CD1c-positive myeloid dendritic cell (primary cell): ENCODE results near the gene MORN4.
"Not testable (repeated sequence)": the region's sequence is repeated elsewhere in the genome, so short reads cannot be mapped to it uniquely, and the experiment has no call there.

ENCODE experiments used
- DNase-seq: peaks from one replicate; pipeline ENCODE4 v3.0.0-alpha.2; 2016; ENCODE audit errors: extremely low spot score

Gene MORN4

DNA sequence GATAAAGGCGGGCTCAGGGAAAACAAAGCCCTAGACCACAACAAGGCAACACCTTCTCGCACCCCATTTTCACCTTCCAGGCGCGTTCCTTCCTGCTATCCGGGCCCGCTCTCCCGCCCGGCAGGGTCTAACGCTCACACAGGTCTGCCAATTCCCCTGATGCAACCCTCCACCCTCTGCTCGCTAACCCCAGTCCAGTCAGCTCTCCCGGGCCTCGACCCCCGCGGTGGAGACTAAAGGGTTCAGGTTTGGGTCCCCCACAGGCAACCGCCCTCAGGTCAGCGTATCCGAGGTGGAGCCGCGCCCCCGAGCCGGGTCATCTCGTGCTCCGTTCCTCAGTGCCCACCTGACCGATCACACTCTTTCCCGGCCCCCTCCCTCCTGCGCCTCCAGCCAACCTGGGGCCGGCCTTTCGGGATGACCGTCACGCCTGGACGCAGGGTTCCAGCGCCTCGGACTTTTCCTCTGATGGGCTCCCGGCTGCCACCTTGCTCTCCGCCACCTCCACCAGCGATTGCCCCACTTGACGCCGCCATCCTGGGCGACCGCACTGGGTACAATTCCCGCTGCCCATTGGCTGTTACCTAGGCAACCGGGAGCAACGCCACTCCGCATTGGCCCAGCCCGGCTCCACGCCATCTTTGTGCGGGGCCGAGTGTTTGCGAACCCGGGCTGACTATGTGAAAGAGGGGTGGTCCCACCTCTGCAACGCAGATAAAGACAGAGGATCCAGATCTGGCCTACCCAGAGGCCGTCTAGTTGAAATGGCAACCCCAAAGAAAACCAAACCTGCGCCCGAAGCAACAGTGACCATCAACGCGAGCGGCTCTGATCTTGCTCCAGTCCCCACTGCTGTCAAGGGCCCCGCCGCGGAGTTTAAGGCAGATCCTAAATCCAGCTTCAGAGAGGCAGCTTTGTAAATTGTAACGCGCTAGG lies at the start of gene MORN4:
Gene MORN4 (minus strand): TSS at position 552 of the 936 bp plus-strand sequence. CDS start 13,847 bp downstream, outside the sequence.
- peak; percentile 95 for DNase-seq

DNA sequence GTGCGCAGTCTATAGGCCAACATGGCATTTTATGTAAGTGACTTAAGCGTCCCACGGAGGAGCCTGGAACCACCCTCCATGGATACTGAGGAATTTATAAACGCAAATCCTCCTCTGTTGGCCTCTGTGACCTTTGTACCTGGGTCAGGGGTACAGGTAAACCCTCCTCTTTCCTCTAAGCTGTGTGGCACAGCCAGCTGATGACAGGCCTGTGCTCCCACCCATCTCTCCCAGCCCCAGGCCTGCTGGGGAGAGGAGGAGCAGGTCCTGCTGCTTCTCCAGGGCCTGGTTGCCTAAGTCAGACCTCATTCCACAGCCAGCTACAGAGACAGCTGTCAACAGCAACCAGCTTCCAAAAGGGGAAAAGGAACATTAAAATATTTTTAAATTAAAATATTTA lies 48.7 kb upstream of the MORN4 start:
- no peak for DNase-seq

DNA sequence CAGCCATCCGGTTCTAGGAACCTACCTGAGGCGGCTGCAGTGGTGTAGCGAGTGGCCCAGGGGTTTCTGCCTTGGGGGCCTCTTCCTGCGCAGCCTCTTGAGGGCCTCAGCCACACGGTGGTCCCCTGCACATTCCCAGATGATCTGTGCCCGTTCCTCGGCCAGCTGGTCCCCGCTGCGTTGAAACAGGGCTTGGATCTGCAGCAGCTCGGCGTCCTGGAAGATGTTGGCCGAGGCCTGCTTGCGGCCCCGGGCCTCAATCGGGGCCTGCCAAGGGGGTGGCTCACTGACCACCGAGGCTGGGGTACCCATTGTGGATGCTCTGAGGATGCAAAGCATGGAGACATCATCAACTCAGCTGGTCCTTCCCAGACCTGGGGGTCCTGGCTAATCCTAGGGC lies 46.3 kb upstream of the MORN4 start:
- no peak for DNase-seq

DNA sequence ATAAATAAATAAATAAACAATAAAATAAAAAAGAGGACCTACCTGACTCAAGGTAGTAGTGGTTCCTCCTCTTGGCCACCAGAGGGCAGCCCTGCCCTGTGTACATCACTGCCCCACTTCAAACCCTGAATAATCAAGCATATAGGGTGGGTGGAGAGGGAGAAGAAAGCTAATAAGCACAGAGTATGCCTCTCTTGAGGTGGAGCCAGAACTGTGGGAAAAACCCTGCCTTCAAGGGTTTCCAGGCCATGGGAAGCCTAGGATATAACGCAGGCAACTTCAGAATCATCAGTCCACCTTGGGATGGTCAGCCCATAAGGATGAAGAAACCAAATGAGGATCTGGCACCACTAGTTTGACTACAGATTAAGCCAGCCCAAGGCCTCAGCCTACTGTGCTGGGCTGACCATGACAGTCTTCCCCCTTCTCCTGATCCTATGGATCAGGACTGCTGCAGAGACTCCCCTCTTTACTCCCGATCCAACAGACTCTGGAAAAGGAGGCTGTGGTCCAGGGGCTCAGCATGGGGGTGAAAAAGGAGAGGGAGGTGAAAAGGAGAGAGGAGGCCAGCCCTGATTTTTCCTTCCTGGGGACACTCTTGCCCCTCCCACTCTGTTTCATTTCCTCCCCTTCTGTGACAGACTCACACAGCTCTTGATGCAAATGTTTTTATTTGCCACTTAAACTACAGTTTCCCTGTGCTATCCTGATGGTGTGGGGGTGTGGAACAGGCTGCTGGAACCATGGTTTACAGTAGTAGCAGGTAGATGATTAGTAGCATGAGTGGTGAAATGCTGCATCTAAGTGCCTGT lies 43.7 kb upstream of the MORN4 start:
- DNase-seq: peak; percentile 65

DNA sequence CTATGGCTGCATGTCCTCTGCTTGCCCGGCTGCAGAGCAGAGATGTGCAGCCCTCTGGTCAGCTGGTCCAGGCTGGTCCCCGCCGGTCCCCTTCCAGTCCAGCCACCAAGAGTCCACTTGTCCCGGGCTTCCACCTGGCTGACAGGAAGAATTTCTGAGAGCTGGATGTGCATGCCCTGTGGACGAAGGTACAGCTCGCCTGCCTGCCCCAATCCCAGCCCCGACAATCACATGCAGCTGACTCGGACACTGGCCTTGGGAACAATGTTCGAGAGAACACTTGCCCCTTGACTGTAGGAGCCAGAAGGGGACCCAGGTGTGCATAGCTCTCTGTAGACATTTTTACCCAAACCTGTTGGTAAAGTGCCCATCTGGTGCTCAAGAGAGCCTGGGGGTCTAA lies 41.9 kb upstream of the MORN4 start:
- no peak for DNase-seq

DNA sequence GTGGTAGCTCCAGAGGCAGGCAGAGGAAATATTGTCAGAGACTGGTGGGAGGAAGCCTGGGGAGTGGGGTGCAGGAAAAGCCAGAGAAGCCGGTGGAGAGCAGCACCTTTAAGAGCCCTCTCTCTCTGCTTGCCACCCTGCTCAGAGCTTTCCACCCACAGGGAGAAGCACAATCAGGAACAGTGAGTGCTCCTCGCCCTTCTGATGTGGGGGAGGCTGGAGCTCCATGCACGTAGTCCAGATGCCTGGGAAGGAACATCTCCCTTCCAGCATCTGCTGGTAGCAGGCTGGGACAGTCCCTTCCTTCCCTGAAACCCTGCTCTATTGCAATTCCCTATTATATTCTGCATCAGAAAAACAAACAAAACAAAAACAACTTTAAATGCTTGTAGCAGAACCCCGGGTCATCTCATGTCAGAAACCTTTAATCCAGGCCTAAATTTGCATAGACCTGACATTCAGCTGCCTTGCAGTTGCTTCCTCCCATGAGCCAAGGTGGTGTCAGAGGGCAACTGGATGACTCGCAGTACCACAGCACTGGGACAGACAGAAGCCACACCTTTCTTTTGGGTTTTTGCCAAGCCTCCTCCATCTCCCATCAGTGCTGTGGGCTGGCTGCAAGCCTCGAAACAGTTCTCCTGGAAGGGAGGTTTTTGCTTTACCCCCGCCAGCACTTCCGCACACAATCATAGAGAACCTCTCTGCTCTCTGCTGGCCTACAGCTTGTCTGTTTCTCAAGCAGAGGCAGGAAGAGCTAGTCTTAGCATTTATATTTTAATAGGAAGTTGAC lies 40.6 kb upstream of the MORN4 start:
- DNase-seq: peak; percentile 35

DNA sequence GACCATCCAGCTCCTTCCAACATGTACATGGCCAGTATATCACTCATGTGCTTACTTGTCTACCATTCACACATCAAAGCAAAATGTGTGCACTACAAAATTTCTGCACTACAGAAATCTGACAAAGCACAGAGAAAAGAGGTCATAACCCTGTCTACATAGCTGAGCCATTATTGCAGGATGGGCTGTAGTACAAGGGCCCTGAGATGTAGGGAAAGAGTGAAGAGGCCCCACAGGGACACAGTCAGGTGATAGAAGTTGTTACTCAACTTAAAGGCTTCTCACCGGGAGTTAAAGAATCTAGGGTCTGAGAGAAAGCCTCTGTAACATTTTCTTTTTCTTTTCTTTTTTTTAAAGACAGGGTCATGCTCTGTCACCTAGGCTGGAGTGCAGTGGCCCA lies 36.3 kb upstream of the MORN4 start:
- DNase-seq: no peak

DNA sequence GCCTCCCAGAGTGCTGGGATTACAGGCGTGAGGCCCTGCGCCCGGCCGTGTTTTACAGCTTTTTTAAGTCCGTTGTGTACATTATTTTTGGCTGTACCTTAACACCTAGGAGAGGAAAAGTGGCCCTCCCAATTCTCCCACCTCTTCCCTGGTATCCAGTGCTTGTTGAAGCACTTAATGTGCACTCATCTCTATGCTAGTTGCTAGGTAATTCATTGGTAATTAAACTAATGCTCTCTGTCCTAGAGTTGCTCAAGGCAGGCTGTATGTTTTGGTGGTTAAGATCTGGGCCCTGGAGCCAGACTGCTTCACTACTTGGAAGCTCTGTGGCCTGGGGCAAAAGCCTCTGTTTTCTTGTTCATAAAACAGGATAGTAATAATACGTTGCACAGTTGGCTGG lies 34.2 kb upstream of the MORN4 start:
- no peak for DNase-seq

DNA sequence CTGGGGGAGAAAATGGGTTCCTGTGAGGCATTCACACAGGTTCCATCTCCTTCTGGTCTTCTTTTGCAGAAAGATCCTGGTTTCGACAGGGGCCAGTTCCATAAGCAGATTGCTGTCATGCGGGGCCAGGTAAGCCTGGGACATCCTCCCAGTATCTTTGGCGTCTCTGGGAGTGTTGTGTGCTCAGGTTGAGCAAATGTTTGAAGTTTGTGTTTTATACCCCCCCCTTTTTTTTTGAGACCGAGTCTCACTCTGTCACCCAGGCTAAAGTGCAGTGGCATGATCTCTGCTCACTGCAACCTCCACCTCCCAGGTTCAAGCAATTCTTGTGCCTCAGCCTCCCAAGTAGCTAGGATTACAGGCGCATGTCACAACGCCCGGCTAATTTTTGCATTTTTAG lies 33.7 kb upstream of the MORN4 start:
- no peak for DNase-seq

DNA sequence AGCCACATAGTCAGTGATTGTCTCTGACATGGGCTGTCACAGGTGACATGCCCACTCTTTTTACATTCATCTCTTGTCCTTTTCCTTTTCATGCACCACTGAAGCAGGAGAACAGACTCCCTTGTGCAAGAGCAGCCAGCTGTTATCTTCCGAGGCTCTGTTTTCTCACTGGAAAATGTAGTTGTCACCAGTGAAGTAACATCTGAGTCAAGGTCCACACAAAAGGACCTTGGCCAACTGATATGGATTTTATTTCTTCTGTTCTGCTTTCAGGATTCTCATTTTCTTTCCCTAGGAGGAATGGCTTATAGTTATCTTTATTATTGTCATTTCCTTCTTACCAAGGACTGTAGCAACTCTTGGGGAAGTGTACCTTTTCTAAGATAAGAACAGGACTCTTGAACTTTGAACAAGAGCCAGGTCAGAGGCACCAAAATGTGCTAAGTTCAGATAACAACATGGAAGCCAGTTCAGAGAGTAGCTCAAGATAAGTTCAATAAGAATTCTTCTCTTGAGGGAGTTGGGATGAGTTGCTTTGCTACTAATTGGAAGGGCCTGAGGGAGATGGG lies 31.1 kb upstream of the MORN4 start:
- no peak for DNase-seq

DNA sequence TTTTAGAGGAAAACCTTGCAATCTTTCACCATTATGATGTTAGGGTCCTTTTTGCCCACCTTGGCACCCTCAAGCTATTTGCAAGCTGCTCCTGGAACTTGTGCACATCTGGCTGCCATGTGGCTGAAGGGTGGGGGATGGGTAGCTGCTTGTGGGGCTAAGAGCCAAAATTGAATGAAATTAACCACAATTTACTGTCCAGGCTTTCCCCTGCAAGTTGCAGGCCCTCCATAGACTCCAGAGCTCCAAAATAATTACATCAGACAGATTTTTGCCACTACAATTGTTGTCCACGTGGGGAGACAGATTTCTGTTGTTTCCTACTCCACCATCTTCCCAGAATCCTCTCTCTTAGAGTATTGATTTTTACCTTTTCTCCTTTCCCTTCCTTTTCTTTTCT lies 26.3 kb upstream of the MORN4 start:
- DNase-seq: no peak

DNA sequence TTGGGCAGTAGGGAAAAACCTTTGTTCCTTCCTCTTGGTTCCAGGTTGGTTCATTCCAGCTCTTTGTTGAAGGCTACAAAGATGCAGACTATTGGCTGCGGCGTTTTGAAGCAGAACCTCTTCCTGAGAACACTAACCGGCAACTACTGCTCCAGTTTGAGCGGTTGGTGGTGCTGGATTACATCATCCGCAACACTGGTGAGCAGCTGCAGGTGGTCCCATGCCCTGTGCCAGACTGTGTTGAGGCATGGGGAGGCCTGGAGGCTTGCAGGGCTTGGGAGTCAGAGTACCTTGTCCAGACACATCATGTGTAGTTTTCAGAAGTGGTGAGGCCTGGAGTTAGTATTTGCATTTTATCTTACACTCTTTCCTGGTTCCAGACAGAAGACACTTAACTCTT lies 23.5 kb upstream of the MORN4 start:
- no peak for DNase-seq

DNA sequence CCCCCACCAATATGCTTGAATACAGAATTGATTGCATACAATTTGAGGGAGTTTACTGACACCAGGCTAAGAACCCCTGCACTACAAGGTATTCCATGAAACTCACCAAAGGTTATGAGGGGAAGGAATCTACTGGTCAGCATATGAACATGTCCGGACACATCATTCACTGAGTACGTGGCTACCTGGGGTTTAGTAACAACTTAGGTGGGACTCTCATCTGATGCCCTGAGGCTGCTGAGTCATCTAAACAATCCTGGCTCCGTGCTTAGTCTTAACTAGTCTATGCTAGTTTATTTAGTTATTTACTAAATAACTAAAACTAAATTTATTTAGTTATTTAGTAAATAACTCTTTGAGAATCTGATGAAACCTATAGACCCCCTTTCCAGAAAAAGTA lies 18.5 kb upstream of the MORN4 start:
- no peak for DNase-seq

DNA sequence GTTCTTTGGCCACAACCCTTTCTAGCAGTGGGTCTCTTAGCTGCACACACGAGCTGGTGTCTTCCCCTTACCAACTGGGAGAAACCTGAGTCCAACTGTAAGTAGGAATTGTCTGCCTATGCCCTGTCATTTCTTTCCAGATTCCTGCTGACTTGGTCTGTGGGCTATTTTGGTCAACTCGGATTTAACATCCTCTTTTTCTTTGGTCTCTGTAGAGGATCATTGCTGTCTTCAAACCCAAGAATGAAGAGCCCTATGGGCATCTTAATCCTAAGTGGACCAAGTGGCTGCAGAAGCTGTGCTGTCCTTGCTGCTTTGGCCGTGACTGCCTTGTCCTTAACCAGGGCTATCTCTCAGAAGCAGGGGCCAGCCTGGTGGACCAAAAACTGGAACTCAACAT lies 17.4 kb upstream of the MORN4 start:
- peak; percentile 72 for DNase-seq

DNA sequence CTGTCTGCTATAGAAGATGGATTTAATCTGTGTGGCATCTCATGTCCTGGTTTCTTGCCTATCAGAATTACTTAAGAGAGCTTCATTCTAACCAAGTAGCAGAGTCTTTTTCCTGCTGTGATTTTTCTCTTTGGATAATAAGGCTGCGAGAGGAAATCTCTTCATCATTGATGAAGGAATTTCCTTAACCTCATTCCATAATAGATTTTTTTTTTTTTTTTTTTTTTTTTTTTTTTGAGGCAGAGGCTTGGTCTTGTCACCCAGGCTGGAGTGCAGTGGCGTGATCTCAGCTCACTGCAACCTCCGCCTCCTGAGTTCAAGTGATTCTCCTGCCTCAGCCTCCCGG lies 16.1 kb upstream of the MORN4 start:
- DNase-seq: not testable (repeated sequence)

DNA sequence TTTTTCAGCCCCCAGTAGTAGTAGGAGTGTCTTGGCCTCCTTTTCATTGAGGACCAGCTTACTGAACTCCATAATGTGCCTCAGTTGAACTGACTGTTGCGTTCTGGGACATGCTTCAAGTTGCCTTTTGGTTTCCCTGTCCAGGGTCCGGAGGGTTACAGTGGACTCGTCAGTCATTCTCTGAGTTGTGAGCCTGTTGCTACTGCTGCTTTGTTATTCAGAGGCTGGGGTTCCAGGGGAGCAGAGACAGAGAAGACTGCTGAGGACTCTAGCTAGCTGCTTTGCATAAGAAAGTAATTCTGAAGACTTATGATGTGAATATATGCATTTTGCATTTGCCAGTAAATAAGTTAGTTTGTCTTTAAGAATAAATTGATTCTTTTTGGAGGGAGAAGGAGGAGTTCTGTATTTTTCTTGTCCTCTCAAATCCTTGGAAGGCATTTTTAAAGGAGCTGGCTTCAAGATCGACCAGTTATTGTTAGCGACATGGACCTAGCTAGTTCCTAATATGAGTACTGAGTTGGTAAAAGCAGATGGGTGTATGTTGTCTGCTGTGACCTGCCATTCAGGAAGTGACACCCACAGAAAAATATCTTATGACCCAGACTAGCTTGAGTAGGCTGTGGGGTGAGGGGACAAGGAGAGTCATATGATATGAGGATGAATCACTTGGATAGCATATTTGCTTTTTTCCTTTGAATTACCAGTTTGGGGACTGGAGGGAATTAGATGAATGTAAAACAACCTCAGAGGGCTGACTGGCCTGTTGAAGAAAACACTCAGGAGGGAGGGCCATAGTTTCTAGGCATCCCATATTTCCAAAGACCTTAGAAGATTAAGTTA lies 15.5 kb upstream of the MORN4 start:
- DNase-seq: peak; percentile 94

DNA sequence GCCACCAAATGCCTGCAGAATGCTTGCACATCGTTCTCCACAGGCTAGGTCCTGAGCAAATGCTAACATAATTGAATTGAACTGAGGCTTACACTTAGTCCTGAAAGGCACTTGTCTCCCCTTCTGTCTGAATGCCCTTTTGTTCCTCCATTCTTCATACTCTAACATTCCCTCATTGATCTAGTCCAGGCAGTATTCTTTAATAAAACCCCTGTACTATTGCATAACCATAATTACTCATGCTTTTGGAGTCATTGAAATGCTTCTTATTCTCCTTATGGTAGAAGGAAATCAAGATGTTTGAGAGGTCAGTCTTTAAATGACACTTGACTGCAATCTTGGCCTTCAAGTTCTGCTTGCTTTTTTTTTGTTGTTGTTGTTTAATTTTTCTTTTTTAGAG lies 14.3 kb upstream of the MORN4 start:
- peak; percentile 53 for DNase-seq

DNA sequence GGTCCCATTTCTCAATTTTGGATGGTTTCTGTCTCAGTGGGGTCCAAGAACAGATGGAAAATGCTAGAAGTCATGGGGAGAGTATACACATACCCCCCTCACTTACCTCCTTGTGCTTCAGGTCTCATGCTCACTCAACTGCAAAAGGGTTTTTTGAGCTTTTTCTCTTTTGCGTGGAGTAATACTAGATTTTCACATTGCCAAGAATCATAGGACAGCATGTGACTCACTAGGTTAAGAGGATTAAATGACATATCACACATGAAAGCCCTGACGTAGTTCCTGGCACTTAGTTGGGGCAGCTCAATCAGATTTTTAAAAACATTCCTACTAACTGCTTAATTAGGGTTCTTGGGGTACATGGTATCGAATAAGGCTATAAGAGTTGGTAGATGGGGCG lies 11.6 kb upstream of the MORN4 start:
- no peak for DNase-seq

DNA sequence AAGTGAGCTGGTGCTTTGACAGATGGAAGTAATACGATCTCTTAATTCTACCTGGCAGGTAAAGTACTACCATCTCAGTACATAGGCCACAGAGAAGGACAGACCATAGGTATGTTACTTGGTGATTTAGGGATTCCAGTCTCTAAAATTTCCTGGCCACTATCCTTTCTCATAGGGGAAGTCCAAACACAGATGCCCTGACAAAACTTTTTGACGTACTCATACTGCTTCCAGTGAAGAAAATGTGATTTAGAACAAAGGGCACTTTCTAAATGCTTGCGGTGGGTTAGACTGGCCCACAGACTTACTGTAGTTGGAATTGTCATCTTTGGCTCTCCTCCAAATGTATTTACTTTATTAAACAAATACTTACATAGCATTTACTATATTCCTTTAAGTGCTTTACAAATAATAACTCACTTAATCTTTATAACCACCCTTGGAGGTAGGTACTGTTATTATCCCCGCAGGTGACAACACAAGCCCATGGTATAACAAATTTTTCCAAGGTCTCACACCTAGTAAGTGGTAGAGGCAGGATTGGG lies 10.2 kb upstream of the MORN4 start:
- DNase-seq: peak; percentile 38

DNA sequence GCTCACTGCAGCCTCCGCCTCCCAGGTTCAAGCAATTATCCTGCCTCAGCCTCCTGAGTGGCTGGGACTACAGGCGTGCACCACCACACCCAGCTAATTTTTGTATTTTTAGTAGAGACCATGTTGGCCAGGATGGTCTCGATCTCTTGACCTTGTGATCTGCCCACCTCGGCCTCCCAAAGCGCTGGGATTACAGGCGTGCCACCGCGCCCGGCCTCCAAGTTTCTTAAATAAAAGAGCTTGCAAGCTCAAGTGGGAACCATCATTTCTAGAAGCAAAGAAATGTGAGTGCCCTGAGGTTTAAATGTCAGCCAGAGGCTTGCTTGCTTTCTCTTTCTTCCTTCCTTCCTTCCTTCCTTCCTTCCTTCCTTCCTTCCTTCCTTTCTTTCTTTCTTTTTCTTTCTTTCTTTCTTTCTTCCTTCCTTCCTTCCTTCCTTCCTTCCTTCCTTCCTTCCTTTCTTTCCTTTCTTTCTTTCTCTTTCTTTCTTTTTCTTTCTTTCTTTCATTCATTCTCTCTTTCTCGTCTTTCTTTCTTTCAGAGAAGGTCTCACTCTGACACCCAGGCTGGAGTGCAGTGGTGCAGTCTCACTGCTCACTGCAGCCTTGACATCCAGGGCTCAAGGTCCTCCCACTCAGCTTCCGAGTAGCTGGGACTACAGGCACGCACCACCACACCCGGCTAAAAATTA lies 9.3 kb upstream of the MORN4 start:
- not testable (repeated sequence) for DNase-seq
